Measurements from ENCODE around the gene NAA25. TPM values are rescaled to one million over a fixed set of nuclear protein-coding genes. Genes with fewer than 3 reads are reported as not detected.

NAA25 gene
- total and polyA plus RNA-seq, 9 of the 15 experiments (the other 6 are each of a cell fraction or from before 2014, with no cell fraction given), result 26.6 to 59.6 (median 48.9) TPM

- TF ChIP-seq, protein P1, sequence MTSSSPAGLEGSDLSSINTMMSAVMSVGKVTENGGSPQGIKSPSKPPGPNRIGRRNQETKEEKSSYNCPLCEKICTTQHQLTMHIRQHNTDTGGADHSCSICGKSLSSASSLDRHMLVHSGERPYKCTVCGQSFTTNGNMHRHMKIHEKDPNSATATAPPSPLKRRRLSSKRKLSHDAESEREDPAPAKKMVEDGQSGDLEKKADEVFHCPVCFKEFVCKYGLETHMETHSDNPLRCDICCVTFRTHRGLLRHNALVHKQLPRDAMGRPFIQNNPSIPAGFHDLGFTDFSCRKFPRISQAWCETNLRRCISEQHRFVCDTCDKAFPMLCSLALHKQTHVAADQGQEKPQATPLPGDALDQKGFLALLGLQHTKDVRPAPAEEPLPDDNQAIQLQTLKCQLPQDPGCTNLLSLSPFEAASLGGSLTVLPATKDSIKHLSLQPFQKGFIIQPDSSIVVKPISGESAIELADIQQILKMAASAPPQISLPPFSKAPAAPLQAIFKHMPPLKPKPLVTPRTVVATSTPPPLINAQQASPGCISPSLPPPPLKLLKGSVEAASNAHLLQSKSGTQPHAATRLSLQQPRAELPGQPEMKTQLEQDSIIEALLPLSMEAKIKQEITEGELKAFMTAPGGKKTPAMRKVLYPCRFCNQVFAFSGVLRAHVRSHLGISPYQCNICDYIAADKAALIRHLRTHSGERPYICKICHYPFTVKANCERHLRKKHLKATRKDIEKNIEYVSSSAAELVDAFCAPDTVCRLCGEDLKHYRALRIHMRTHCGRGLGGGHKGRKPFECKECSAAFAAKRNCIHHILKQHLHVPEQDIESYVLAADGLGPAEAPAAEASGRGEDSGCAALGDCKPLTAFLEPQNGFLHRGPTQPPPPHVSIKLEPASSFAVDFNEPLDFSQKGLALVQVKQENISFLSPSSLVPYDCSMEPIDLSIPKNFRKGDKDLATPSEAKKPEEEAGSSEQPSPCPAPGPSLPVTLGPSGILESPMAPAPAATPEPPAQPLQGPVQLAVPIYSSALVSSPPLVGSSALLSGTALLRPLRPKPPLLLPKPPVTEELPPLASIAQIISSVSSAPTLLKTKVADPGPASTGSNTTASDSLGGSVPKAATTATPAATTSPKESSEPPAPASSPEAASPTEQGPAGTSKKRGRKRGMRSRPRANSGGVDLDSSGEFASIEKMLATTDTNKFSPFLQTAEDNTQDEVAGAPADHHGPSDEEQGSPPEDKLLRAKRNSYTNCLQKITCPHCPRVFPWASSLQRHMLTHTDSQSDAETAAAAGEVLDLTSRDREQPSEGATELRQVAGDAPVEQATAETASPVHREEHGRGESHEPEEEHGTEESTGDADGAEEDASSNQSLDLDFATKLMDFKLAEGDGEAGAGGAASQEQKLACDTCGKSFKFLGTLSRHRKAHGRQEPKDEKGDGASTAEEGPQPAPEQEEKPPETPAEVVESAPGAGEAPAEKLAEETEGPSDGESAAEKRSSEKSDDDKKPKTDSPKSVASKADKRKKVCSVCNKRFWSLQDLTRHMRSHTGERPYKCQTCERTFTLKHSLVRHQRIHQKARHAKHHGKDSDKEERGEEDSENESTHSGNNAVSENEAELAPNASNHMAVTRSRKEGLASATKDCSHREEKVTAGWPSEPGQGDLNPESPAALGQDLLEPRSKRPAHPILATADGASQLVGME (CRISPR knock-in tag; IDR thresholded peaks at IDR 0.05), result no peak
- TF ChIP-seq POLR2H (tag; IDR thresholded peaks at IDR 0.05; ENCODE audit: low read depth) (peak; percentile 53), ZNF436 (CRISPR knock-in tag; IDR thresholded peaks at IDR 0.05) (no peak), CHAMP1 (IDR thresholded peaks at IDR 0.05) (no peak), NR3C1 (CRISPR knock-in tag; IDR thresholded peaks at IDR 0.05) (no peak), FUS (optimal IDR thresholded peaks at IDR 0.05; ENCODE audit: low read depth, low read length) (no peak), HNRNPLL (IDR thresholded peaks at IDR 0.05; ENCODE audit: low read depth, low read length, poor library complexity, severe bottlenecking) (no peak), WHSC1 (IDR thresholded peaks at IDR 0.05; ENCODE audit: low read length) (no peak), ZFP91 (CRISPR knock-in tag; IDR thresholded peaks at IDR 0.05) (no peak), ZNF354B (CRISPR knock-in tag; IDR thresholded peaks at IDR 0.05) (no peak), CREB1 (IDR thresholded peaks at IDR 0.05) (no peak), CREB1 (CRISPR knock-in tag; IDR thresholded peaks at IDR 0.05) (no peak), MIER1 (IDR thresholded peaks at IDR 0.05; ENCODE audit: low read depth) (no peak), FOXK2 (conservative IDR thresholded peaks at IDR 0.05 in 1 of 2, IDR thresholded peaks at IDR 0.05 in 1 of 2; ENCODE audit: low read depth in 2 of 2) (no peak; a peak in 1 of 4 replicates)
- TF ChIP-seq, protein P2, sequence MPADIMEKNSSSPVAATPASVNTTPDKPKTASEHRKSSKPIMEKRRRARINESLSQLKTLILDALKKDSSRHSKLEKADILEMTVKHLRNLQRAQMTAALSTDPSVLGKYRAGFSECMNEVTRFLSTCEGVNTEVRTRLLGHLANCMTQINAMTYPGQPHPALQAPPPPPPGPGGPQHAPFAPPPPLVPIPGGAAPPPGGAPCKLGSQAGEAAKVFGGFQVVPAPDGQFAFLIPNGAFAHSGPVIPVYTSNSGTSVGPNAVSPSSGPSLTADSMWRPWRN (IDR thresholded peaks at IDR 0.05; ENCODE audit: low read depth), result no peak
- TF ChIP-seq, protein P3, sequence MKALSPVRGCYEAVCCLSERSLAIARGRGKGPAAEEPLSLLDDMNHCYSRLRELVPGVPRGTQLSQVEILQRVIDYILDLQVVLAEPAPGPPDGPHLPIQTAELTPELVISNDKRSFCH (CRISPR knock-in tag; IDR thresholded peaks at IDR 0.05), result no peak
- TF ChIP-seq, protein P3 (tag; IDR thresholded peaks at IDR 0.05), result no peak
These were observed 21.9 kb upstream of the NAA25 start (continued) for GRCh38 chr12:112130441-112130998.
